OCI-M2 (cell line): ENCODE data around the gene TMEM255B.
"Not testable (repeated sequence)": the region's sequence is repeated elsewhere in the genome, so short reads cannot be mapped to it uniquely, and the experiment has no call there.

Source experiments
- DNase-seq: peaks from one replicate; lab custom pipeline; 2025; ENCODE audit not compliant: unreplicated experiment; lab: John Stamatoyannopoulos, UW

TMEM255B gene

DNA sequence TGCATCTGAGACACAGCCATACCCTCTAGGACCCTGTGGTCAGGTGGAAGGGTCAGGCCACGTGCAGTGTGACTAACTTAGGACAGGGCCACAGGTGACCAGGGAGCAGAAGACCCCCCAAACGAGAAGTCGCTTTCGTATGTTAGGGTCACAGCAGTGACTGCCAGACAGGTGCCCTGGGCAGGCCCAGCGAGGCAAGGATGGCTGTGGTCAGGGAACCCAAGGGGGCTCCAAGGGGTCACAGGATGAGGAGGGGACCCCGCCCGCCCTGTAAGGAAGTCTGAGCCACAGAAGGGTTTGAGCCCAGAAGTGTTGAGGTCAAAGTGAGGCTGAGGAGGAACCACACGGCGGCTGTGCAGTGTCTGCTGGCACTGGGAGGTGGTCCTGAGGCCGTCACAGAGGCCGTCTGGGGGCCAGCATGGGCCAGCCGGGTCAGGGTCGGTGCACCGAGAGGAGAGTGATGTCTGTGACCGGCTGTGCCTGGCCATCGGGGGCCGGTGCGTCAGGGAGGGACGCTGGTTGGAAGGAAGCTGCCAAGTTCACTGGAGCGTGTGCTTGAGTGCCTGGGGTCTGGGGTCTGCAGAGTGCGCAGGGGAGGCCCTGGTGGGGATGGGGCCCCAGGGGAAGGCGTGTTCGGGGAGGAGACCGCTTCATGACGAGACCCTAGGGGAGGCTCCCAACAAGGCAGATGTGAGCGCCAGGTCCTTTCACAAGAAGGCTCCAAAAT, 24.8 kb upstream of the TMEM255B start:
- no peak for DNase-seq

DNA sequence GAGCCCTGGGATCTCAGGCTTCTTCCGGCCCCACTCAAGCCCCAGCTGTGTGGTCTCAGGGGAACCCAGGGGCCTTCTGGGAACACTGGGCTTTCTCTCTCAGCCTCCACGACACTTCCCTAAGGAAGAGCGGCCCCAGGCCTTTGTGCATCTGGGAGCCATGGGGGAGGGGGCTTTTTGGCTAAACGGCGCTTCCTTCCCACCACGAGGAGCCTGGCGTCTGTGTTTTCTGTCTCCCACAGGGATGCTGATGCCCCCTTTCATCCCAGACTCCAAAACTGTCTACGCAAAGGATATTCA, 24.2 kb upstream of the TMEM255B start:
- no peak for DNase-seq

DNA sequence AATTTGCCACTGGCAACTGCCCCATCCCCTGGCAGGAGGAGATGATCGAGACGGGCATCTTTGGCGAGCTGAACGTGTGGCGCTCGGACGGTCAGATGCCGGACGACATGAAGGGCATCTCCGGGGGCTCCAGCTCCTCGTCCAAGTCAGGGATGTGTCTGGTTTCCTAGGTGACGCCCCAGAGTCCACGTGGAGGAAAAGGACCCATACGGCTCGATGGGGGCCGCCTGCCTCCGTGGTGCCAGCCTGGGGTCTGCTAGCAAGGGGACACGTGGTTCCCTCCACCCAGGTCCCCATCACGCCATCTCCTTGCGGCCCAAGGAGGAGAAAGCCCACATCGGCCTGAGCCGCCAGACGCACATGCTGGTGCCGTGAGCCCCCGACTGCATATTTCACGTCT, 23.8 kb upstream of the TMEM255B start:
- DNase-seq, result no peak

DNA sequence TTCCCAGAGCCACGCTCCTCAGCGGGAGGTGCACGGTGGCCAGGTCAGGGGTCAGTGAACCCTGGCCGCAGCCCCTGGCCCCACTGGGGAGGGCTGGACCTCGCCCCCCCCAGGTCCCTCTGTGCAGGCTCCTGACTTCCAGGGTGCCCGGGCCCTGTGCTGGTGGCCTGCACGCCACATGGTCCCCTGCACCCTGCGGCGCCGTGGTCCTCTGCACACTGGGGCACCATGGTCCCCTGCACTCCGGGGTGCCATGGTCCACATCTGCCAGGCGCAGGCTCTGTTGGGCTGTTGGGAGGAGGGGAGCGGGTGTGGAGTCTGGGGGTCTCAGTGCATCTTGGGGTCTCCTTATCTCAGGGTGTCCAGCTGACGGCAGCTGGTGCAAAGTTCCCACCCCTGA, 23.3 kb upstream of the TMEM255B start:
- DNase-seq, result no peak

- DNase-seq, result no peak
Measured at GRCh38 chr13:113736258-113736731, 22.7 kb upstream of the TMEM255B start.

DNA sequence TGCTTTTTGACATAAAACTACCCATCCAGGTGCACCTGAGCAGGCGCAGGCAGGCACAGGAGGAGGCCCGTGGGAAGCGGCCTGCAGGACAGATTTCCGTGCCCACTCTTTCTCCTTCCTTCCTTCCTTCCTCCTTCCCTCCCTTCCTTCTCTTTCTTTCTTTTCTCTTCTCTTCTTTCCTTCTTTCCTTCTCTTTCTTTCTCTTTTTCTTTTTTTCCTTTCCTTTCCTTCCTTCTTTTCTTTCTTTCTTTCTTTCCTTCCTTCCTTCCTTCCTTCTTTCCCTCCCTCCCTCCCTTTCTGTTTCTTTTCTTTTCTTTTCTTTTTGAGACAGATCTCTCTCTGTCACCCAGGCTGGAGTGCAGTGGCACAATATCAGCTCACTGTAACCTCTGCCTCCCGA, 21.2 kb upstream of the TMEM255B start:
- no peak for DNase-seq

GRCh38 chr13:113739527-113740285, 19.3 kb upstream of the TMEM255B start:
- no peak for DNase-seq

GRCh38 chr13:113740286-113740556, 18.8 kb upstream of the TMEM255B start:
- DNase-seq, result no peak

DNA sequence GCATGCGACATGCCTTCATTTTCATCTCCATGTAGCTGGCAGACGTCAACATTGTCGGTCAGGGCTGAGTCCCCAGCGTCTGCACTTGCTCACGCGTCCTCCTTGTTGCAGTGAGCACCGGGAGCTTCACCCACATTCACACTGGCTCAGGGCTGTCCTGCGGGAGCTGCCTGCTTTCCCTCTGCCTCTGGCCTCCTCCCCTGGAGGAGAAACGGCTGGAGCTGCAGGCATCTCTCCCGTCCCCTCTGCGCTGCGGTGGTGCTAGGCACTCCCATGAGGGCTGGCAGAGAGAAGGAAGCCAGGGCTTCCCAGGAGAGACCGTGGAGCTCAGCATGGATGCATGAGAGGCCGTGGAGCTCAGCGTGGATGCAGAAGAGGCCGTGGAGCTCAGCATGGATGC, 18.4 kb upstream of the TMEM255B start:
- no peak for DNase-seq

- no peak for DNase-seq
Measured at GRCh38 chr13:113741191-113741668, 17.8 kb upstream of the TMEM255B start.

GRCh38 chr13:113742000-113742441, 17.0 kb upstream of the TMEM255B start:
- DNase-seq, result no peak

- no peak for DNase-seq
Measured at GRCh38 chr13:113742445-113743120, 16.4 kb upstream of the TMEM255B start.

DNA sequence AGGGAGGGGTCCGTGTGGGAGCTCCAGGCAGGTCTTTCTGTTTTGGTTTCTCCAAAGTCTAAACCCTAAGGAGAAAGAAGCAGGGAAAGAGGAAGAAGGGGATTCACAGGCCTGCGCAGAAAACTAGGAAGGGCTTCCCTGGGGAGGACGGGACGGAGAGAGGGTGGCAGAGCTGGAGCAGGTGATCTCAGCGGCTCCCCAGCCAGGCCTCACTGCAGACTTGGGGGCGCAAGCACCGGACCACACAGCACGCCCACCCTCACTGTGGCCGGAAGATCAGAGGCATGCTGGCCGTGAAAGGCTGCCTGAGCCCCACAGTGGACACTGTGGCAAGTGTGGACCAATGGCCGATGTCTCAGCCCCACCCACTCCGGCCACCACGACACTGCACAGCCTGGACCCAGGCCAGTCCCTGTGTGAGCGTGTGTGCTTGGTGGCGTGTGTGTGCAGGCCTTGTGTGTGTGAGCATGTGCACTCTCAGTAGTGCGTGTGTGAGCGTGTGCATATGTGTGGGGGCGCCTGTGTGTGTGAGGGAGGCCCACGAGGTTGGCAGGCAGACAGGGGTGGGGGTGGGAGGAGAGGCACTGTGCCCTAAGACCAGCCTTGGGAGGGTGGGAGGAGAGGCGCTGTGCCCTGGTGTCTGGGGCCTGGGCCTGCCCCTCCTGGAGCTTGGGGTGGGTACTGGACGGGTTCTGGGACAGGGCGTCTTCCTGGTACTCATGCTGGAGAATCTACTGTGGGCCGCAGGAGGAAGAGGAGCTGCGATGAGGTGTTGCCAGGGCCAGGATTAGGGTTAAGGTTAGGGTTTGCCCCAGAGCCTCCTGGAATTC, 15.4 kb upstream of the TMEM255B start:
- DNase-seq, result no peak

GRCh38 chr13:113744197-113745000, 14.6 kb upstream of the TMEM255B start:
- no peak for DNase-seq

GRCh38 chr13:113745059-113745458, 14.0 kb upstream of the TMEM255B start:
- no peak for DNase-seq

GRCh38 chr13:113745500-113746142, 13.4 kb upstream of the TMEM255B start:
- DNase-seq, result not testable (repeated sequence)

- no peak for DNase-seq
Measured at GRCh38 chr13:113746143-113746525, 12.9 kb upstream of the TMEM255B start.

DNA sequence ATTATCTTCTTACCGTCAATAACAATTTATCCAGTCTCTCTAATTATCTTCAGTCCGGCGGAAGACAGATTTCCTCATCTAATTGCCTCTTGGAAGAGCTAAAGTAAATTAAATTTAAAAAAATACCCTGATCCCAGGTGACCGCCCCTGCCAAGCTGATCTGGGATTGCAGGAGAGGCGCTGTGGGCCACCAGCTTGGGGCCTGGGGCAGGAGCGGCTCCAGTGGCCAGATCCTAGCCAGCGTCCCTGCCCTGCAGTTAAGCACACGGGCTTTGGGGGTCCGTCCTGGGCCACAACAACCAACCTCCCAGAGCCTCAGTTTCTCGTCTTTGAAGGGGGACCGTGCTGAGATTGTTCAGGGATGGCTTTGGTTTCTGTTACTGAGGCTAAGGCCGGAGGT, 12.4 kb upstream of the TMEM255B start:
- DNase-seq, result no peak

DNA sequence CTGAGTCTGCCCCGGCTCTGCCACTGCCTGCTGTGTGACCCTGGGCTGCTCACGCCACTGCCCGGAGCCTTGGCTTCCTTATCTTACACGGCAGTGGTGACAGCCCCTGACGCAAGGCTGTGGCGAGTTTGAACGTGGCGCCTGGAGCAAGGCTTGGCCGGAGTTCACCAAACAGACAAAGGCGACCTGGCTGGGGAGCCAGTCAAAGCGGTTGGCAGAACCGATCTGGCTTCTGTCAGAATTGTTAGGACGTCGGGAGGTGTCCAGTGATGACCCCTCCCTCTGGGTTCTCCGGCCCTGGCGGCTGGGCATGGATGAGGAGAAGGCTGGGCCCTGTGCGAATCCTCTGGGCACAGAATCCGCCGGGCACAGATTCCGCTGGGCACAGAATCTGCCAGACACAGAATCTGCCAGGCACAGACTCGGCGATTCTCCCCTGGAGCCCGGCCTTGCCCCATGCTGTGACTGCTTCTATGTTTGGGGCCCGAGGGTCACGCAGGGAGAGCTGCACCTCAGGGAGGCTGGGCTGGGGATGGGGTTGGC, 11.7 kb upstream of the TMEM255B start:
- DNase-seq, result no peak
